ENCODE data around the gene COL27A1.

The COL27A1 gene

DNA sequence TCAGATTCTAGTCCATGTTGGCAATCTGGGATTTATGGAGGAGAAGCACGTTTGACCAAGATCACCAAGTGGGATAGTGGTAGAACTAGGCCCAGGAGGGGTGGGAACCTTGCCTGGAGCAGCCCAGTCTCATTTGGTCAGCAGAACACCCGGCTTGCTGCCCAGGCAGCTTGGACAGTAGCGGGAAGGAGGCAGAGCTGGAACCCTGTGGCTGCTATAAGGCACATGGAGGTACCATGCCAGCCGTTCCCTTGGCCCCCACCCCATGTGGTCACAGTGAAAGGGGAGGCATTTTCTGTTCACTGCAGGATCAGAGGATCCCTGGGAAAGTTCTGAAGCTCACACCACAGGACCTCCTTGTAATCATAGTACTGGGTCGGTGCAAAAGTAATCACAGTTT lies 92.2 kb downstream of the COL27A1 start:
- TF ChIP-seq FOXP2 (optimal IDR thresholded peaks at IDR 0.05; ENCODE audit: borderline replicate concordance, extremely low read depth, extremely low read length, insufficient read depth), result no peak
- no peak for TF ChIP-seq POLR2AphosphoS5 (IDR thresholded peaks at IDR 0.05; ENCODE audit: low read depth, low read length)
- TF ChIP-seq, protein P1, sequence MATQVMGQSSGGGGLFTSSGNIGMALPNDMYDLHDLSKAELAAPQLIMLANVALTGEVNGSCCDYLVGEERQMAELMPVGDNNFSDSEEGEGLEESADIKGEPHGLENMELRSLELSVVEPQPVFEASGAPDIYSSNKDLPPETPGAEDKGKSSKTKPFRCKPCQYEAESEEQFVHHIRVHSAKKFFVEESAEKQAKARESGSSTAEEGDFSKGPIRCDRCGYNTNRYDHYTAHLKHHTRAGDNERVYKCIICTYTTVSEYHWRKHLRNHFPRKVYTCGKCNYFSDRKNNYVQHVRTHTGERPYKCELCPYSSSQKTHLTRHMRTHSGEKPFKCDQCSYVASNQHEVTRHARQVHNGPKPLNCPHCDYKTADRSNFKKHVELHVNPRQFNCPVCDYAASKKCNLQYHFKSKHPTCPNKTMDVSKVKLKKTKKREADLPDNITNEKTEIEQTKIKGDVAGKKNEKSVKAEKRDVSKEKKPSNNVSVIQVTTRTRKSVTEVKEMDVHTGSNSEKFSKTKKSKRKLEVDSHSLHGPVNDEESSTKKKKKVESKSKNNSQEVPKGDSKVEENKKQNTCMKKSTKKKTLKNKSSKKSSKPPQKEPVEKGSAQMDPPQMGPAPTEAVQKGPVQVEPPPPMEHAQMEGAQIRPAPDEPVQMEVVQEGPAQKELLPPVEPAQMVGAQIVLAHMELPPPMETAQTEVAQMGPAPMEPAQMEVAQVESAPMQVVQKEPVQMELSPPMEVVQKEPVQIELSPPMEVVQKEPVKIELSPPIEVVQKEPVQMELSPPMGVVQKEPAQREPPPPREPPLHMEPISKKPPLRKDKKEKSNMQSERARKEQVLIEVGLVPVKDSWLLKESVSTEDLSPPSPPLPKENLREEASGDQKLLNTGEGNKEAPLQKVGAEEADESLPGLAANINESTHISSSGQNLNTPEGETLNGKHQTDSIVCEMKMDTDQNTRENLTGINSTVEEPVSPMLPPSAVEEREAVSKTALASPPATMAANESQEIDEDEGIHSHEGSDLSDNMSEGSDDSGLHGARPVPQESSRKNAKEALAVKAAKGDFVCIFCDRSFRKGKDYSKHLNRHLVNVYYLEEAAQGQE (IDR thresholded peaks at IDR 0.05; ENCODE audit: insufficient read depth in 1 of 2, low read depth in 2 of 2, low read length in 2 of 2), result no peak
- no peak for TF ChIP-seq TAF1 (IDR thresholded peaks at IDR 0.05; ENCODE audit: borderline replicate concordance, insufficient read depth, low read length)
- no peak for TF ChIP-seq SIN3A (IDR thresholded peaks at IDR 0.05; ENCODE audit: borderline replicate concordance, insufficient read depth, low read length)

DNA sequence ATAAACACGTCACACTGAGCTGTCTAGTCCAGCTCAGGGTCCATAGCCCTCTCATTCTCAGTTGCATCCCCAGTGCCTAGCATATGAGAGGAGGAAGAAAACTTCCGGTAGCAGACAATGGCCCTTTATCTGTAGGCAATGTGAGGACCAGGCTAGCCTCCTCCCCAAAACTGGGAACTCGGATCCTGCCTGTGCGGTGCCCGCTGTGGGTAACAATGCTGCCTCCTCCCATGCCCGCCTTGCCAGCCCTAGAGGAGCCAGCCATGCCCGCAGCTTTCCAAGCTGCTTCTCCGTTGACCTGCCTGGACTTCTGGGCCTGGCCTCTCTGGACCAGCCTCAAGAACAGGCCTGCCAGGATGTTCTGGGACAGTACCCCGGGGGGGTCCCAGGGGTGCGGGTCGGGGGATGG lies 93.0 kb downstream of the COL27A1 start:
- TF ChIP-seq FOXP2 (optimal IDR thresholded peaks at IDR 0.05; ENCODE audit: borderline replicate concordance, extremely low read depth, extremely low read length, insufficient read depth) (no peak), TAF1 (IDR thresholded peaks at IDR 0.05; ENCODE audit: borderline replicate concordance, insufficient read depth, low read length) (no peak), SIN3A (IDR thresholded peaks at IDR 0.05; ENCODE audit: borderline replicate concordance, insufficient read depth, low read length) (no peak), POLR2AphosphoS5 (IDR thresholded peaks at IDR 0.05; ENCODE audit: low read depth, low read length) (no peak)
- TF ChIP-seq, protein P1 (IDR thresholded peaks at IDR 0.05; ENCODE audit: insufficient read depth in 1 of 2, low read depth in 2 of 2, low read length in 2 of 2), result no peak

DNA sequence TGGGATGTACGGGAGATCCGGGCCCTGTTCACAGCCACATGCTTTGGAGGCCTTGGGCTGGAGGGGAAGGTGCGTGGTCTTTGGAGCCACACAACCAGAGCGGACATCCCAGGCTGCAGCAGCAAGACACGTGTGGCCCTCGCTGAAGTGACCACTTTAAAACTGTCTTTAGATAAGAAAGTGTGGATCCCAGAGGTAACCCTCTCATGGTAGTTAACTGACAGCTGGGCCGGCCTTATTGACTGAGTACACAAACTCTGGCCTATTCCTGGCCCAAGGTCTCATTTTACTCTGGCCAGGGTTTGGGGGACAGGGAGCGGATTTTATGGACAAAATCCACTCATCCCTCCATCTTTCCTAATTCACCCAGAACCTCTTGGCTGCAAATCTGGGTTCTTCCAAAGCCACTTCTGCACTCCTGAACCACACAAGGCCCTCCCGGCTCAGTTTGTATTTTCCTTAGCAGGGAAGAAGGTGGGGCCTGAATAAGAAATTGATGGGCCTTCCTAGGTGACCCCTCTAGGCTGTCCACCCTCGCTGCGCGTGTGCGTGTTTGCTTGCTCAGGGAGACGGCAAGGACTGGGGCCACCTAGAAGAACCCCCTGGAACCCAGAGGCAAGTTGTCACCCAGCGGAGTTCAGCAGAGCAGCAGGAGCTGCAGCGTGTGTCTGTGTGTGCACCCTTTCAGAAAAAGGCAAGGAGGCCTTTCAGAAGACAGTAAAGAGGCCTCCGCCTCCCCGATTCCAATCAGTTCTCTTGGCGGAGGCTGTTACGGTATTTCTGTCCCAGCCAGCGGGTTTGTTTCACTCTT lies 94.3 kb downstream of the COL27A1 start:
- TF ChIP-seq TAF1 (IDR thresholded peaks at IDR 0.05; ENCODE audit: borderline replicate concordance, insufficient read depth, low read length), result no peak
- TF ChIP-seq FOXP2 (optimal IDR thresholded peaks at IDR 0.05; ENCODE audit: borderline replicate concordance, extremely low read depth, extremely low read length, insufficient read depth), result no peak
- TF ChIP-seq, protein P1 (IDR thresholded peaks at IDR 0.05; ENCODE audit: insufficient read depth in 1 of 2, low read depth in 2 of 2, low read length in 2 of 2), result no peak
- TF ChIP-seq SIN3A (IDR thresholded peaks at IDR 0.05; ENCODE audit: borderline replicate concordance, insufficient read depth, low read length), result no peak
- TF ChIP-seq POLR2AphosphoS5 (IDR thresholded peaks at IDR 0.05; ENCODE audit: low read depth, low read length), result no peak

DNA sequence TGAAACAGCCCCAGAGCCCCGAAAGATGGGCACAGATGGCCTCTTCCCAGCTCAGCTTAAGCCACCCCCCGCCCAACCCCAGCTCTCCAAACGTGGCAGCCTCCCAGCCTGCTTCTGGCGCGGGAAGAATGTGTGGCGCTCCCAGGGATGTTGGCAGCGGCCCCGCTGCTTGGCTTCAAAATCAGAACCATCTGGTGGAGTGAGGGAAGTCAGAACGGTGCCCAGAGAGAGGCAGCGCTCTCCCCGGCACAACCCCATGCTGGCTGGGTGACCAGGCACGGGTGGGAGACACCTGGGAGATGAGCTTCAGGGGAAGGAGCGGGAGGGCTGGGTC lies 94.9 kb downstream of the COL27A1 start:
- TF ChIP-seq FOXP2 (optimal IDR thresholded peaks at IDR 0.05; ENCODE audit: borderline replicate concordance, extremely low read depth, extremely low read length, insufficient read depth), result no peak
- TF ChIP-seq SIN3A (IDR thresholded peaks at IDR 0.05; ENCODE audit: borderline replicate concordance, insufficient read depth, low read length), result no peak
- TF ChIP-seq, protein P1 (IDR thresholded peaks at IDR 0.05; ENCODE audit: insufficient read depth in 1 of 2, low read depth in 2 of 2, low read length in 2 of 2), result no peak
- TF ChIP-seq POLR2AphosphoS5 (IDR thresholded peaks at IDR 0.05; ENCODE audit: low read depth, low read length), result no peak
- TF ChIP-seq TAF1 (IDR thresholded peaks at IDR 0.05; ENCODE audit: borderline replicate concordance, insufficient read depth, low read length), result no peak
